GM06990 (cell line): ENCODE results near the gene MGST3.

Source experiments
- DNase-seq: peaks from one replicate; pipeline ENCODE4 v3.0.0-alpha.2; 2011; ENCODE audit not compliant: insufficient read length; ENCODE audit errors: extremely low read depth
- H3K27me3 ChIP-seq: replicated peaks from 2 replicates; pipeline ENCODE4 v1.6.0; 2011; ENCODE audit warnings: low read length; ENCODE audit not compliant: control insufficient read depth, insufficient read depth
- H3K36me3 ChIP-seq: 2 replicates; pipeline ENCODE4 v1.5.1; 2011; ENCODE audit warnings: low read length; ENCODE audit not compliant: control insufficient read depth, insufficient read depth
- H3K4me3 ChIP-seq: replicated peaks from 2 replicates; pipeline ENCODE4 v1.5.1; 2011; ENCODE audit warnings: low read depth, mild to moderate bottlenecking, control low read depth, low read length
- TF ChIP-seq, protein P1 (sequence below): IDR thresholded peaks from 2 replicates; pipeline ENCODE4 v1.5.1; 2011; ENCODE audit warnings: low read length, control low read depth, mild to moderate bottlenecking, inconsistent platforms; ENCODE audit not compliant: insufficient read depth, poor library complexity, severe bottlenecking

MGST3 gene

DNA sequence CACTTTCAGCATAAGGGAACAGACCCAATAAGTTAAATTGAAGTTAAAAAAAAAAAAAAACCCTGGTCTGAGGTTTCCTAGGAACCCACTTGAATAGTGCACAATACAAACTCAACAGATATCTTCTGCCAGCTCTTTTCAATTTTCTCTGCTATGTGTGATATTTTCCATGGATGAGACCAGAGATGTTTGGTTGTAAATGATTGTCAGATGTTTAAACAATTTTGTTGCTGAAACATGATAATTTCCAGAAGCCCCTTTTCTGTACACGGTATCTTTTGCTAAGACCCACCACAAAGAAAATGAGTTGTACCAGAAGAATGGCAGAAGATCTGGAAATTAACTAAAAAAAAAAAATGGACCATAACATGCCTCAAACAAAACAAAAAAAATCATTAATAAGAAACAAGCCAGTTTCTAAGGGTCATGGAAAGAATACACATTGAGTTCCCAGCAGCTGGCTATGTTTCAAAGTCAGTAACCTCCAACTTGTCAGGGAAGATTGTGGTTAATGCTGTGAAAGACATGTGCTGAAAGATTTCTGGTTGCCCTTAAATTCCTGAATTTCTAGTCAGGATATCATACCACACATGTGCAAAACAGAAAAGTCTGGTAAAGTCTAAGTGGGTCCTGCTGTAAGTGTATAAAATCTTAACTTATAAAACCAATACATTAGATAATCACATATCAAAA is 35.6 kb upstream of the MGST3 start:
- TF ChIP-seq, protein P1, sequence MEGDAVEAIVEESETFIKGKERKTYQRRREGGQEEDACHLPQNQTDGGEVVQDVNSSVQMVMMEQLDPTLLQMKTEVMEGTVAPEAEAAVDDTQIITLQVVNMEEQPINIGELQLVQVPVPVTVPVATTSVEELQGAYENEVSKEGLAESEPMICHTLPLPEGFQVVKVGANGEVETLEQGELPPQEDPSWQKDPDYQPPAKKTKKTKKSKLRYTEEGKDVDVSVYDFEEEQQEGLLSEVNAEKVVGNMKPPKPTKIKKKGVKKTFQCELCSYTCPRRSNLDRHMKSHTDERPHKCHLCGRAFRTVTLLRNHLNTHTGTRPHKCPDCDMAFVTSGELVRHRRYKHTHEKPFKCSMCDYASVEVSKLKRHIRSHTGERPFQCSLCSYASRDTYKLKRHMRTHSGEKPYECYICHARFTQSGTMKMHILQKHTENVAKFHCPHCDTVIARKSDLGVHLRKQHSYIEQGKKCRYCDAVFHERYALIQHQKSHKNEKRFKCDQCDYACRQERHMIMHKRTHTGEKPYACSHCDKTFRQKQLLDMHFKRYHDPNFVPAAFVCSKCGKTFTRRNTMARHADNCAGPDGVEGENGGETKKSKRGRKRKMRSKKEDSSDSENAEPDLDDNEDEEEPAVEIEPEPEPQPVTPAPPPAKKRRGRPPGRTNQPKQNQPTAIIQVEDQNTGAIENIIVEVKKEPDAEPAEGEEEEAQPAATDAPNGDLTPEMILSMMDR = no peak
- Histone ChIP-seq H3K27me3 (no peaks in the 10 kb centered on the region), H3K4me3 (no peak overlapping the region), H3K36me3 (no peaks in the 10 kb centered on the region)
- no peak for DNase-seq

DNA sequence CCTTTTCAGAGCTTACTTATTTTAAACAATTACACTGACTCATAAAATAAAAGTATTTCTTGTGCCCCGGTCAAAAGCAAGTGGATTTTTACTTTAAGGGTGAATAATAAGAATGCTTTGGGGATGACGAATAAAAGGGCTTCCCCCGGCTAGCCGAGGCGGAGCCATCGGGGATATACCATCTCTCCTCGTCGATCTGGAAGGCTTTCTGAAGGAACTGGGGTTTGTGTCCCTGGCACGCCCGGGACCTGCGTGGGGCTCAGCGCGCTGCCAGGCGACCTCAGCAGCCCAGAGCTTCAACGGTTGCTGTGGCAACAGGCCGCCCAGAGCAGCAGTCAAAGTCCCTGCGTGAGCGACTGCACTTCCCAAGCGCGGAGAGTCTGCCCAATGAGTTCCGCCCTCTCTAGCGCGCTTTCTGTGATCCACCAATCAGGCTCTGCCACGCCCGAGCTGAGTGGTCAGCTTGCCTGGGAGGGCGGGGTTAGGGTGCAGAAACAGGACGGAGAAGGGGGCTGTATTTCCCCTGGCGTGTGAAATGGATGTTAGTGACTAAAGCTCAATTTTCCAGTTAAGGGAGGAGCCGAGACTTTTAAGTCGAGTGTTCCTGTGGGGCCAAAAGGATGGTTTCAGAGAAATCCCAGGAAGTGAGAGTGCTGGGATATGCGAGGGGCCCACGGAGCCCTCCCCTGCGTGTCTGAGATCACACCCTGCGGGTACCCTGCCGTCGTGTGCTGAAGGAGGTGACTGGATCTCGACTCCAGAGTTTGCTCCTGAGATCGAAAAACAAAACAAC is 33.0 kb upstream of the MGST3 start:
- DNase-seq = peak; percentile 88
- H3K27me3 ChIP-seq = no peaks in the 10 kb centered on the region

DNA sequence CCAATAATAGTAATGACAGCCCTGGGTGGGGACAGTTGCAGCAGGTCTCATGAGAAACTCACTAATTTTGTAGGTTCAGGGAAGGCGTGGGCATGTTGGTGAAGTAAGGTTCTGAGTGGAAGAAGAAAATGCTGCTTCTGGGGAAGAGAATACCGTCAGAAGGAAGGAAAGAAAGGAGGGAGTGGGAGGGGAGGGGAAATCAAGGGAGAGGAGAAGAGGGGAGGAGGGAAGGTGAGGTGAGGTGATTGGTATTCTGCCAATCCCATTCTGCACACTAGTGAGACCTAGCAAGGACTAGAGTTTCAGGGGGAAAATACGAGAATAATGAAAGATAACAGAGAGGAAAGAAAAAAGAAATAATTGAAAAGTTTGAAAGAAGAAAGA is 32.4 kb upstream of the MGST3 start:
- H3K4me3 ChIP-seq = peak overlapping the region; percentile 65
- TF ChIP-seq, protein P1 = no peak
- no peaks in the 10 kb centered on the region for H3K27me3 ChIP-seq
- DNase-seq = no peak
- H3K36me3 ChIP-seq = no peaks in the 10 kb centered on the region

More for the DNA sequence above, 33.0 kb upstream of the MGST3 start:
- Histone ChIP-seq H3K4me3 (peak overlapping the region; percentile 65), H3K36me3 (no peaks in the 10 kb centered on the region)
- TF ChIP-seq, protein P1 = no peak

DNA sequence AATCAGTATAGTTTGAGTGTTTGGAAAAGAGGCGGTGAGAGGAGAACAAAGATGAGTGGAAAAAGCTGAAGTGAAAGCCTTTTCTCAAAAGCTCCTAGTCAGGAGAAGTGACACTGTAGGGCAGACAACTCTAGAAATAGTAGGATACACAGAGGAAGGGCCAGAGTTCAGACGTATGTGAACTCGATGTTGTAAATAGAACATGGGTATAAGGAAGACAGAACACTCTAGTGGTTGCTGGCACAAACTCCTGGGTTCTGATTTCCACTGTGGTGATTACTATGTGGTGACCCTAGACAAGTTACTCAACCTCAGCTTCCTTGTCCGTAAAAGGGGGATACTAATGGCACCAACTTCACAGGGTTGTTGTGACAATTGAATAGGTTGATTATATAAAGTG is 30.2 kb upstream of the MGST3 start:
- TF ChIP-seq, protein P1 = no peak
- no peak for DNase-seq

DNA sequence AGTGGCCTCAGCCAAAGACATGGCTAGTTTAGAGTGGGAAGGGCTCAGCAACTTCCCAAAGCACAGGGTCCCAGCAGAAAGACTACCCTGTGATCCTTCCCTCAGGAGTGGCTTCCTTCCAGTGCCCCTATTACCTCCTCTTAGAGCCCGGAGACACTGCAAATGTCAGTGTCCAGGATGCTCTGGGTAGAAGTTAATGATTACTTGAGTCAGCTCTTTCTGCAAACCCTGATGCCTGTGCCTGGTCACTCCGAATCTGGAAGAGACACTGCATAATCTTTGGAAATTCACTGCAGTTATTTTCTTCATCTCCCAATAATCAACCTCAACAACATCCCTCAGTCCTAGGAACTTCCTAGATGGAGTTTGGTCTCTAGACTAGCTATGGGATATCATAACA is 27.2 kb upstream of the MGST3 start:
- Histone ChIP-seq H3K27me3 (no peaks in the 10 kb centered on the region), H3K4me3 (no peak overlapping the region), H3K36me3 (no peaks in the 10 kb centered on the region)
- no peak for DNase-seq
- TF ChIP-seq, protein P1 = no peak

More for the DNA sequence above, 30.2 kb upstream of the MGST3 start:
- Histone ChIP-seq H3K27me3 (no peaks in the 10 kb centered on the region), H3K36me3 (no peaks in the 10 kb centered on the region), H3K4me3 (no peak overlapping the region)
